ENCODE measurements around the gene PIGA.

PIGA gene, protein sequence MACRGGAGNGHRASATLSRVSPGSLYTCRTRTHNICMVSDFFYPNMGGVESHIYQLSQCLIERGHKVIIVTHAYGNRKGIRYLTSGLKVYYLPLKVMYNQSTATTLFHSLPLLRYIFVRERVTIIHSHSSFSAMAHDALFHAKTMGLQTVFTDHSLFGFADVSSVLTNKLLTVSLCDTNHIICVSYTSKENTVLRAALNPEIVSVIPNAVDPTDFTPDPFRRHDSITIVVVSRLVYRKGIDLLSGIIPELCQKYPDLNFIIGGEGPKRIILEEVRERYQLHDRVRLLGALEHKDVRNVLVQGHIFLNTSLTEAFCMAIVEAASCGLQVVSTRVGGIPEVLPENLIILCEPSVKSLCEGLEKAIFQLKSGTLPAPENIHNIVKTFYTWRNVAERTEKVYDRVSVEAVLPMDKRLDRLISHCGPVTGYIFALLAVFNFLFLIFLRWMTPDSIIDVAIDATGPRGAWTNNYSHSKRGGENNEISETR

DNA sequence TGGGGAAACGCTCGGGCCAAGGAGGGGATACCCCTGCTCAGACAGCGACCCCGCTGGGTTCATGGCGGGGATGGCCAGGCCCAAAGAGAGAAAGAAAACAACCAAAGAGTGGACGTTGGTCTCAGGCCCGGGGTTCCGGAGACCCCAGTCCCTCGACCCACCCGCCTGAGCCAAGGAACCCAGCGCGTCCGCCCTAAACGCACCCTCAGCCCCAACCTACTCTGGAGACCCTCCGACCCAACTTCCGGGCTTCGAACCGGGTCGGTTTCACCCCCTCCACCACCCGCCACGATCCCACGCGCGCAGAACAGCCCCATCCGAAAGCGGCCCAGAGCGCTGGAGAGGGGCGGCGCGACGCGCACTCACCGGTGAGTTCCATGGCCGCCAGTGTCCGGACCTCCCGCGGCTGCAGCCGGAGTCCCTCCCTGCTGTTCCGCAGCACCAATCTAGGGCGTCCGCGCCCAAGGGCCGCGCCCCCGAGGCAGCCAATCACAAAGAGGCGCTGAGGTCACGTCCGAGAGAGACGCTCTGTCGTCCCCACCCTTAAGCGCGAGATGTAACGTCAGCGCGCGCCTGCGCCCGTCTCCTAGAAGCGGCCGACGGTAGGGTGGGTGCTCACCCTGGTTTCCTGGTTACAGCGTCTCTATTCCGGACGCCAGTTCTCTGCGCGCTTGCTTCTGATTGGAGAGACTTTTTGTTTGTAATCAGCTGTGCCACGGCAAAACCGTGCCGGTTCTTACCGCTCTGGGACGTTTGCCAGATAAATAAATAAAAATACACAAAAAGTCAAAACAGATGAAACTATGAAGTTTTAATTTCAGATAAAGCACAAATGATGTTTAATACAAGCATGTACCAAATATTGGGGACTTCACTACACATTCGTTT, at the start of gene PIGA:
PIGA (minus strand) TSS at position 389 of the 888 bp plus-strand sequence. CDS start 3,593 bp downstream, outside the sequence.
- peak; percentile 93 for DNase-seq (ENCODE audit: low spot score)

DNA sequence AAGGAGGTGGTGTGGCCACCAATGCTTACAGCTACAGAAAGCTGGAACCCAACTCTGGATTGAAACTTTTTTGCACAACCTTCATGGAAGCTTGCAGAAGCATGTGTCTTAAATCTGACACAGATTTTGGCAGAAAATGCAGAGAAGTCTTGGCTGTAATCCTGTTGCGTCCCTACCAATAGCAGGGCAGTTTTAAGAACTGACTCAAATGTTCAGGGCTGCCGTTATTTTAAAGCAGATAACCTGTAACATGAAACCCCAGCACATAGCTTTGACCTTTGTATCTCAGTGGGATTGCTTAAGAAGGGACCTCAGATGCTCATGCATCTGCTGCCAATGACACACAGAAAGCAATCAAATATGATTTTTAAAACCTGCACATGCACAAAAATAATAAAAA, 49.0 kb upstream of the PIGA start, which contains the start of gene VEGFD:
VEGFD (minus strand) TSS at position 110 of the 400 bp plus-strand sequence. CDS start 467 bp downstream, outside the sequence.
- no peak for DNase-seq (ENCODE audit: low spot score)

DNA sequence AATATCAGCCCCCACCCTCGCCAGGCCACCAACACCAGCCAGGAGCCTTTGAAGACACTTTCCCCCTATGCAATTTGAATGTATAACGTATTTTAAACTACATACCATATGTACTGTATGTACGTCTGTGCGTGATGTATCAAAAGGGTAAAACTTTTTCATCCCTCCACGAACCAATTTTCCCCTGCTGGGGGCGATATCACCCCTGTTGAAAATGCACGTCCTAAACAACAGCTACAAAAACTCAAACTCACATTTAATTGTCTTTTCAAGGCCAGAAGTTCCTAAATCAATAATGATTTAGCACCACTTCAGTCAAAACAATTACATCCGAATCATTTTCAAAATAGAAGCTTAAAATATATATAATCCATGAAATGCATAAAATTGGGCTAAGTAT, 47.5 kb upstream of the PIGA start:
- DNase-seq (ENCODE audit: low spot score), result peak; percentile 12

DNA sequence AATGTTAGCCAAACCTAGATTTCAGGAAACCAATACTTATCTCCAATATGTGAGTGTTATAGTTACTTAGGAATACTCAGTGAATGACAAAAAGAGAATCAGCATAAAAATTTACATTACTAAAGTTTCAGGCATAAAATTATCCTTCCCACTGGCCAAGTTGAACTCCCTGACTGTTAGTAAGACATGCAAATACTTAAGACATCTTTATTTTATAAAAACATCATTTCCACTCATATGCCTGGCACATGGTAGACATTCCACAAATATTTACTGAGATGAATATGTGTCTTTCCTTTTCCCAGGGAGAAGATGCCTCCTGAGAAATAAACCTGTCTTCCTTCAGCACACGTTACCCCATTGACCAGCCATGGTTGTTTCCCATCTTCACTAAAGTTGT, 41.6 kb upstream of the PIGA start:
- DNase-seq (ENCODE audit: low spot score), result no peak

DNA sequence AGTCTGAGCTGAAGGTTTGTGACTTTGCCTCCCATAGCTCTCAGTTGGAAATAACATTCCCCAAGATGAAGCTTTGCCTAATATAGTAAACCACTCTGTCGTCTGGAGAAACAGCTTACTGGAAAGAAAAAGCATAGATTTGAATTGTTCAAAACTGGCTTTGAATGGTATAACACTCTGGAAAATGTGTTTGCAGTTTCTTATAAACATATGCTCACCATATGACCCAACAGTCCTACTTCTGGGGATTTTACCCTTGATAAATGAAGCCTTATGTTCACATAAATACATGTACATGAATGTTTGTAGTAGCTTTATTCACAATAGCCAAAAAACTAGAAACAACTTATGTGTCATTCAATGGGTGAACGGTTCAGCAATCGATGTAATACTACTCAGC, 38.7 kb upstream of the PIGA start:
- no peak for DNase-seq (ENCODE audit: low spot score)

DNA sequence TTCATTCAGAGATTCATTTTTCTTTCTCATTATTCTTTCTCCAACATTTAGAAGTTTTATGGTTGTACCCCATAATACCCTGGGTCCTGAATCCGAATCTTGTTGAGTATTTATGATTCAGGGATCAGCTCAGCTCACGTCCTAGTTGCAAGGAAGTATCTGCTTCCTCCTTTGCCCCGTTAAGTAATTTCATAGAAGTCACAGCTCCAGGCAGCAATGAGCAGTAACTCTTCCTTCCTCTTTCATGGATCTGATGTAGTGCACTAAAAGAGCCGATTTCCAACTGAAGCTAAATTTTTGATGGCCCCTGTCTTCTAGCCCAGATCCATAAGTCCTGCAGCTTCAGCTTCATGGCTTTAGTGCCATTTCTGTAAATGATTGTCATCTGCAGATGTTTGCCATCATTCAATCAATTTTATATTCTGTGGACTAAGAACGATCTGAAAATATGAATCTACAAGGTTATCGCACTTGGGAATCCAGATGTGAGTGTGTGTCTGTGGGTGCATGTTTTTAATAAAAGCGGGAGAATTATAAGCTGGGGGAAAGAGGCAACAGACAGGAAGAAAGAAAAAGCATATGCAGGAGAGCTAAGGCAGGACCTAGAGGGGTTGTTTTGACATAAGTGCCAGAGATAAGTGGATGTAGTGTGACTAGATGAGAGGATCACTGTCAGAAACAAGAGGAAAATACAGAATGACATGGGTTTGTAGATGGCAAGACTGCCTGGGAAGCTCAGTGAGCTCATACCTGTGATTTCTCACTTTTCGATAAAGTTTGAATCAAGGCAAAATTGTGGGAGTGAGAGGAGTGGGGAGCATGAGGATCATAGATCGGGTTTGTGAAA, 31.4 kb upstream of the PIGA start:
- DNase-seq (ENCODE audit: low spot score), result no peak

DNA sequence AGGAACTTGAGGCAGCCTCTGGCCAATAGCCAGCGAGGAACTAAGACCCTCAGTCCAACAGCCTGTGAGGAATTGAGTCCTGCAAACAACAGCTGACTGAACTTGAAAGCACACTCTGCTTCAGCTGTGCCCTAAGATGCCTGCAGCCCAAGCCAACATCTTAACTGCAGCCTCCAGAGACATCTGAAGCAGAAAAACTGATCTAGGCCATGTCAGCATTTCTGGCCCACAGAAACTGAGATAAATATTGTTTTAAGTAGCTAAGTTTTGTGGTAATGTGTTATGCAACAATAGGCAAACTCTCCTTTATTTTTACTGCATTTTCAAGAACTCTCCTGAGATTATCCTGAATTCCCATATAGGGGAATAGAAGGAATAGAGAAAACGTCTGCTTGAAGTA, 24.4 kb upstream of the PIGA start:
- no peak for DNase-seq (ENCODE audit: low spot score)

DNA sequence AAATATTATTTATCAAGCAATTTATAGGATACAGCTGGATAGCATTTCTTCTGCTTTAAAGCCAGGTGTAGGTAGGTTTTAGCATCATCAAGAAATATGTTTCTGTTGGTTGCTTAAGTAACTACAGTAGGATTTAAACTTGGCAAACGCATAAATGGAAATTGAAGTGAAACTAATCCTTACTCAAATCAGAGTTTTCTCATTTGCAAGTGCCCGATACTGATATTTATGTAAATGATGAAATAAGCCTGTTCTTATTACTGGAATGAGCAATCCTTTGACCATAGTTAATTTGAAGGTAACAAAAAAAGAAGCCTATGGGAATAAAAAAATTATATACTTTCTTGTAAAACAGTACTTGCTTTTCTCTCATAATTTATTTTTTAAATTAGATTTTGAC, 23.2 kb upstream of the PIGA start:
- no peak for DNase-seq (ENCODE audit: low spot score)

DNA sequence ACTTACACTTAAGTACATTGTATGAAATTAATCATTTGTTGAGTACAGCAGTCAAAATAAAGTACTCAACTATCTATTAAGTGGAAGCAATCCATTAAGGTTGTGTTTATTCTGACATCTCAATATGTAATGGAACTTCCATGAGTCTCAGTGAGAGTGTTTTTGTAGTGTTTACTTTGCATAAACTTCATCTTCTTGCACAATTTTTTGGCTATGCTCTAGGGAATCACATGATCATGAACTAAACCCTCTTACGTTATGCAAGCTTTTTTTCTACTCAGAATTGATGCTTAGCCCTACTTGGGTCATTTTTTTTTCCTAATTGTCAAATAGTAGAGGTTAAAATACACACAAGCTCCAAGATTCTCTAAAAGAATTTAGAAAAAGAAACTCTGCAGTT, 21.1 kb upstream of the PIGA start:
- no peak for DNase-seq (ENCODE audit: low spot score)

DNA sequence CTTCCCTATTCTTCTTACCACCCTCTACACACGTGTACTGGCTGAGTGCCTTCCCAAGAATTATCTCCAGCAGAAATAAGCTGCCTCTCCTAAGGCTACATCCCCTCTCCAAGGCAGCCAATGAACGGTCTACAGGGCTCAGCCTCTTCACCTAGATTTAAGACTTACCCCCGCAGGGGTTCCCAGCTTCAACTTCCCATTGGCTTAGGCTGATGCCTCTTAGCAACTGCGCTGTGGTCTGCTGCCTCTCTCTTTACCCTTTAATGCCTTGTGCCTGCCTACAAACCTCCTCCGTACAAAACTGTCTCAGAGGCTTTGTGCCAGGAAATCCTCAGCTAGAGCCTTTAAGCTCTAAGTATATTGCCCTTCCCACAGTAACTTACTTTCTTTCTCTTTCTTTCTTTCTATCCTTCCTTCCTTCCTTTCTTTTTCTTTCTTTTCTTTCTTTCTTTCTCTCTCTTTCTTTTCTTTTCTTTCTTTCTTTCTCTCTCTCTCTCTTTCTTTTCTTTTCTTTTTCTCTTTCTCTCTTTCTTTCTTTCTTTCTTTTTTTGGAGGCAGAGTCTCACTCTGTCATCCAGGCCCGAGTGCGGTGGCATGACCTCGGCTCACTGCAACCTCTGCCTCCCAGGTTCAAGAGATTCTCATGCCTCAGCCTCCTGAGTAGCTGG, 15.1 kb upstream of the PIGA start:
- DNase-seq (ENCODE audit: low spot score), result peak; percentile 53

DNA sequence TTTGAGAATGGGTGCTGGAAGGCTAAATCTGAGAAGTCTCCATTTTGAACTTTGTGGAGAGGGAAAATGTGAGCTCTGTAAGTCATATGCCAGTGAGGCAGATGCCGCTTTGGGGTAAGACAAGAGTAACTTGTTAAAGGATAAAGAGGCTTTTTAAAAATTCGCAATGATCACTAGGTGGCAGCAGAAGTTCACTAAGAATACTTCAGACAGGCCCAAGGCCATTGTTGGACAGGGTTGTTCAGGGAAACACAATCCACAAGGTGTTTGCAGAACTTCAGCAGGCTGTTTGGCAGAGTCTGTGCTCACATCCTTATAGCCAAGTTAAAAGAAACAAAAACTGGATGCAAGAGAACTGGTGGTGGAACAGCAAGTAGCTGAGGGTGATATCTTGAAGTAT, 13.7 kb upstream of the PIGA start:
- DNase-seq (ENCODE audit: low spot score), result peak; percentile 52

DNA sequence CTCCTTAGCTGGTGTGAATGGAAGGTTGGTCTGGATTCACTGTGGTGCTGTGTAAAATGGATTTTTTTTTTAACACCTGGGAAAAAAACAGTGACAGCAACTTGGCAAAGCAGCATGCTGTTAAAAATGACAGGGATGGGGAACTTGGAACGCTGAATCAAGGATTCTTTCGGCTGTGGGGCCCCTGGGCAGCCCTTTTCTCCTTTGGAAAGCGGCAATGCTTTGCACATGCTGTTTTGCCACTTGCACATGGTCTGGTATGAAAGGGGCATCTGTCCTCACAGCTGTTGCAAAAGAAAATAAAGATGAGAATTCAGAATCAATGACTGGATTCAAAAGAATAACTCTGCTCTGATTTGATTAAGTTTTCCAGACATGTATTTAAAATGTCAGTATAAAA, 10.7 kb upstream of the PIGA start:
- no peak for DNase-seq (ENCODE audit: low spot score)

DNA sequence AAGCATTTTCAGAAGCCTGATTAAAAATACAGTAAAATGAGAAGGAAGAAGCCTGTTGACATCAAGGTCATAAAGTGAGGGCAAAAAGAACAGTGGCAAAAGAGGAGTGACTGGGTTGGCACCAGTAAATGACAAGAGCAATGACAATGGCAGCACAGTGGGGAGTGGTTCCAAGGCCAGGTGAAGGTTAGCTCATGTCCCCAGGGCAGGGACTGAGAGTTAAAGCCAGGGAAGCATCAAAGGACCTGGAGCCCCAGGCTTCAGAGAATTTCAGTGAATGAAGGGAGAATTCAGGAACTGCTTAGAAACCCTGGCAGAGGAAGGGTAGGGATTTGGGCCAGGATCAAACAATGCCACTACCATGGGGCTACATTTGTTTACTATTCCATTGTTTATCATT, 8.8 kb upstream of the PIGA start:
- no peak for DNase-seq (ENCODE audit: low spot score)

DNA sequence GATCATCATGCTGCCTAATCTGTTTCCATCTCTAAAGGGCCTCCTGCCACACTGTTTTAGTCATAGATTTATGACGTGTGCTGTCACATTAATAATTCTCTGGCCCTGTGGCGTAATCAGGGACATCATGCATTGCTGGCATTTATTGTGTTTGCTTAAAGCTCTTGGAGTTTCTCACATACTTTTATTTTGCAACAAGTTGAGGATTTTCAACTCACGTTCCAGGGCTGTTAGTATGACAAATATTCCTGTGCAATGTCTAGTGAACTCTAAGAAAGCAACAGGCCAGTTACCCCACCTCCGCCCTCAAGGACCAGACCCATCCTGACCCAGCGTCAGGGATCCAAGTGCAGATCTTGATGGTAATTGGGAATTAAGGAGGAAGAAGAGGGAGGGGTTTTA, 7.8 kb upstream of the PIGA start:
- no peak for DNase-seq (ENCODE audit: low spot score)

DNA sequence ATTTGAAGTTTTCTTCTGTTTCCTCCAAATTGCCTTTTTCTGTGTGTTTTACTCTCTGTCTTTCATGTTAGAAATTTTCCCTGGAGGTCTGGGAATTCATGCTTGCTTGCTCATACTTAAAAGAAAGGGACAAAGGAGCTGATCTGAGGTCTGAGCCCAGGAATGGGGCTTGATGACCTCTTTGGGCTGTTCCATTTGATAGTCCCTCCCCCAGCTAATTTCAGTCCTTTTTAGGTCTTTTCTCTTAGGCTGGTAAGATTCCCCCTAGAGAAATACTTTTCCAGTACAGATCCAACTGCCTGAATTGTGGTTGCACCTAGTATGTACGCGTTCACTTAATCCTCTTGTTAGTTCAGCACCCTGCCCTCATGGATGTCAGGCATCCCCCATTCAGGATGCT, 5.5 kb upstream of the PIGA start:
- no peak for DNase-seq (ENCODE audit: low spot score)

DNA sequence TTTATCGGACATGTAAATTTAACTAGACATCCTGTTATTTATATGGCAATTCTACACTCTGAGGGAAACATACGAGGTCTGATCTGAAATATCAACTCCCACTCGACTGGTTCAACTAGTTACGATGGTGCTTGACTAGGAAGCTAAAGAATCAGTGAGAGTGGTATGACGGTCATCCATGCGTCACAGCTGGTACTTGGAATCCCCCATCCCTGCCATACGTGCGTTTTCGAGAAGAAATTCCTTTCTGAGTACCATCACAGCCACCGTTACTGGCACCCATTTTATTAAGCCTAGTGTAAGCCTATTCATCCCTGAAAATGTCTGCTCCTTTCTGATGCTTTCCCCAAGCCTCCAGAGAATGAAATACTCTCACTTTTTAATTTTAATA, 695 bp upstream of the PIGA start:
- peak; percentile 13 for DNase-seq (ENCODE audit: low spot score)

DNA sequence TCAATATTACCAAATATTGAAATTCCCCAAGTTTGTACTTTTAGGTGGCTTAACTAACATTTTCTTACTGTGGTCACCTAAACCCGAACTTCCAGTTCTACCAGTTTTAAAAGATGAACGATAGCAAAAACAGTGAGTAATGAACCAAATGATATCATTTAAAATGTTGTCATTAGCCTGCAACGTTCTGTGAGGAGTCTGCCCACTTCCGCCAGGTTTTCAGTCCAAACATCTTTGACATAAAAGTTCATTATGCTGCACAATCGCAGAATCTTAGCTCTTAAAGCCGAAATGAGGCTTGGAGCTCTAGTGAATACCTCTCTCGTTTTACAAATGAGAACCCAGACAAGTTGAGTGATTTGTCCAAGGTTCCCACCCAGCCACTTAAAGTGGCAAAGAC, 762 bp downstream of the PIGA start:
- DNase-seq (ENCODE audit: low spot score), result no peak

DNA sequence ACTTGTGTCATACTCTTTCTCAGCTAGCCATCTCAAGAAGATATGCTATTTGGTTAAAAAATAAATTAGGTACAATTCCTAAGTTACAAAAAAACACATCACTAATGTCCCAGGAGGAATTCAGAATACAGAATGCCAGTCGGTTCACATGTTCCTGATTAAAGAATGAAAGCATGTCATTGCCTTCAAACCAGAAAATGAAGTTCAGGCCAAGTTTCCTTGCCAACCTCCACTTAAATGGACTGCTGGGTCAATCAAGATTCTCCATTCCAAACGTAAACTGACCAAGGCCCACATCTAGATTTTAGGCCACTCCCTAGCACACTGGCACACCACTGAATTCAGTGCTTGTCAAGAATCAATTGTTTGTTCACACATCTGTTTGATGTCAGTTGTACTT, 6.5 kb downstream of the PIGA start:
- DNase-seq (ENCODE audit: low spot score), result no peak

DNA sequence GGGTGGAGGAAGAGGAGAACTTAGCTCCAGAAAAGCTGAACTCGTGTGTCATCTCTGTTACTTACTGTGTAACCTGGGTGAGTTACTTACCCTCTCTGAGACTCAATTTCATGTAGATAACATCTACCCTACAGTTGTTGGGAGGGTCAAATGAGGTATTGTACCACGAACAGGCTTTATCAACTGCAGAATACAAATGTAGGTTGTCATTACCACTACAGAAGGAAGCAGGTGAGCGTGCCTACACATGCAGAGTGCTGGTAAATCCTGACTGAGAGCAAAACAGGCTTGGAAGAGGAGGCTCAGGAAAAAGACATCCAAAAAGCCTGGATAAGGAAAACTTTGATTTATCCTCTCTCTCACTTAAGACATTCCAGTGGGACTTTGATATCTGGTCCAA, 7.2 kb downstream of the PIGA start:
- no peak for DNase-seq (ENCODE audit: low spot score)

DNA sequence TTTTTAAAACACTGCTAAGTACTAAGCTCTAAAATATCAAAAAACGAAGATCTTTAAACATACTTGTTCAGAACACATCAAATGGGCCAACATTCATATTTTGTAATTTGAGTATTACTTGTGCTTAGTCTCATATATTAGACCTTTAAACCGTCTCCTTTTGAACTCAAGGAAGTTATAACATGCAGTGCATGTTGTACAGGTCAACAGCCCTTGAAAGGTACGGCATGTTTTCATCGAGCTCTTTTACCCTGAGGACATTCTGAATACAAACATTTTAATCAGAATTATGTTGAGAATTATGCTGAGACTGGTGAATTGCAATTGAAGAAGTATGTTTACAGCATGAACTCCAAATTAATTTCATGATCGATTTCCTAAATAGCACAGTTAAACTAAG, 12.9 kb downstream of the PIGA start:
- DNase-seq (ENCODE audit: low spot score), result no peak

DNA sequence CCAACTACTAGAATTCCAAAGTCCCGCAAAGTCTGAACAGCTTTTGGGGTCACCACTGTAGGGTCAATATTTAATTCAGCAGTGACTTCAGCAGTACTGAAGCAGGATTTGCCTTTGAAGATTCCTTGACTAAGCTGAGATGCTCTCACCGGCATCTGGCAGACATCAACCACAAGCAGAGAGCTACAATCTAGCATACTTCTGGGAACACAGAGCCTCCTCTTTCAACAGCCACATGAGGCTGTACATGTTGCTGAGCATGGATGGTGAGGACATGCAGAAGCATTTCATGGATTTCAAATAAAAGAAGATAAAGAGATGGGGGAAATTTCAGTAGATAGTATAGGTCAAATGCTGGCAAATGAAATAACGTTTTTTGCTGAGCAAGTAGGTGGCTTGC, 13.3 kb downstream of the PIGA start:
- no peak for DNase-seq (ENCODE audit: low spot score)

DNA sequence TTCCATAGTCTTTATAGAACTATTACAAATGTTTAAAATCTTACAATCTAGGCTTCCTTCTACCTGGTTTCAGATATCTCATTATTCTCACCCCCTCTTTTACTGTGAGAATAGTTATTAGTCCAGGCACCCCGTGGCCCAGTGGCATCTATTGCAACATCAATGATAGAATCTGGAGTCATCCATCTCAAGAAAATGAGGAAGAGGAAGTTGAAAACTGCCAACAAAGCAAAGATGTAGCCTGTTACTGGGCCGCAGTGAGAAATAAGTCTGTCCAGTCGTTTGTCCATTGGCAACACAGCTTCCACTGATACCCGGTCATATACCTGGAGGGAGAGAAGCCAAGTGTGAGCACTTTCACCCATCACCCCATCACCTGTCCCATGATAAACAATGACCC, 13.9 kb downstream of the PIGA start:
- DNase-seq (ENCODE audit: low spot score), result no peak
